ENCODE measurements around the gene FAS.

Gene FAS

GRCh38 chr10:88974012-88974411 is 16.6 kb upstream of the FAS start:
- no peak for DNase-seq

- DNase-seq, result peak; percentile 65
These were observed 15.9 kb upstream of the FAS start for GRCh38 chr10:88974446-88975376.

- no peak for DNase-seq
These were observed 15.2 kb upstream of the FAS start for GRCh38 chr10:88975377-88975720.

- no peak for DNase-seq
These were observed 12.1 kb upstream of the FAS start for GRCh38 chr10:88978463-88978862.

- no peak for DNase-seq
These were observed 11.4 kb upstream of the FAS start for GRCh38 chr10:88979153-88979562.

GRCh38 chr10:88979603-88980002 is 11.0 kb upstream of the FAS start:
- DNase-seq, result no peak

GRCh38 chr10:88980247-88980646 is 10.4 kb upstream of the FAS start:
- no peak for DNase-seq

GRCh38 chr10:88980800-88981199 is 9.8 kb upstream of the FAS start:
- no peak for DNase-seq

- no peak for DNase-seq
These were observed 9.2 kb upstream of the FAS start for GRCh38 chr10:88981435-88981834.

- DNase-seq, result no peak
These were observed 8.2 kb upstream of the FAS start for GRCh38 chr10:88982366-88982765.

GRCh38 chr10:88983206-88983605 is 7.4 kb upstream of the FAS start:
- DNase-seq, result no peak

GRCh38 chr10:88983939-88984338 is 6.7 kb upstream of the FAS start:
- DNase-seq, result no peak

GRCh38 chr10:88984525-88984924 is 6.1 kb upstream of the FAS start:
- no peak for DNase-seq

- DNase-seq, result no peak
These were observed 3.9 kb upstream of the FAS start for GRCh38 chr10:88986549-88987242.

GRCh38 chr10:88987243-88987725 is 3.3 kb upstream of the FAS start:
- DNase-seq, result no peak

- no peak for DNase-seq
These were observed 2.8 kb upstream of the FAS start for GRCh38 chr10:88987840-88988239.

GRCh38 chr10:88989423-88989822 is 1.2 kb upstream of the FAS start:
- no peak for DNase-seq

- peak; percentile 47 for DNase-seq
These were observed 694 bp upstream of the FAS start for GRCh38 chr10:88989824-88990383.

- peak; percentile 74 for DNase-seq
These were observed 732 bp downstream of the FAS start for GRCh38 chr10:88991161-88991898.

- peak; percentile 62 for DNase-seq
These were observed 1.3 kb downstream of the FAS start for GRCh38 chr10:88991899-88992320.

GRCh38 chr10:88992921-88993524 is 2.4 kb downstream of the FAS start:
- DNase-seq, result no peak

- DNase-seq, result no peak
These were observed 3.4 kb downstream of the FAS start for GRCh38 chr10:88994019-88994418.
